SK-N-SH treated with all-trans-retinoic acid at 6 μM for 48 hours (cell line): Measurements from ENCODE around the gene BAZ1A.

Experiments used
- ATAC-seq: fragments of 200-7000 bp; cut with Tn5 transposase; 3 replicates; pipeline ENCODE4 v1.9.1; 2020; ENCODE audit warnings: mild to moderate bottlenecking, moderate library complexity
- ARNTL ChIP-seq: fragments of 450-650 bp; formaldehyde crosslinking; IDR thresholded peaks from 2 replicates; pipeline ENCODE4 v1.5.0; 2020; ENCODE audit warnings: low read depth, mild to moderate bottlenecking, moderate library complexity, borderline replicate concordance
- BACH2 ChIP-seq: fragments of 250-450 bp; sonication (Bioruptor Pico); IDR thresholded peaks from 2 replicates; pipeline ENCODE4 v1.9.0; 2021; ENCODE audit warnings: mild to moderate bottlenecking, borderline replicate concordance
- CSDC2 ChIP-seq: fragments of 250-450 bp; sonication (Bioruptor Pico); IDR thresholded peaks from 2 replicates; pipeline ENCODE4 v1.5.0; 2020; ENCODE audit warnings: mild to moderate bottlenecking, moderate library complexity
- ESRRG ChIP-seq: fragments of 250-450 bp; sonication (Bioruptor Pico); IDR thresholded peaks from 2 replicates; pipeline ENCODE4 v1.6.1; 2021; ENCODE audit warnings: mild to moderate bottlenecking
- GLIS3 ChIP-seq: fragments of 250-450 bp; sonication (Bioruptor Pico); IDR thresholded peaks from 2 replicates; pipeline ENCODE4 v1.5.0; 2020; ENCODE audit warnings: mild to moderate bottlenecking, moderate library complexity
- ISL1 ChIP-seq: fragments of 250-450 bp; sonication (Bioruptor Pico); IDR thresholded peaks from 2 replicates; pipeline ENCODE4 v2.1.2; 2022; ENCODE audit warnings: mild to moderate bottlenecking, moderate library complexity
- OSR1 ChIP-seq: fragments of 250-450 bp; sonication (Bioruptor Pico); IDR thresholded peaks from 2 replicates; pipeline ENCODE4 v1.8.0; 2022; ENCODE audit warnings: moderate library complexity, mild to moderate bottlenecking, inconsistent platforms
- PPARA ChIP-seq: fragments of 250-450 bp; sonication (Bioruptor Pico); IDR thresholded peaks from 2 replicates; pipeline ENCODE4 v1.5.0; 2020; ENCODE audit warnings: mild to moderate bottlenecking, borderline replicate concordance
- RARB ChIP-seq: fragments of 250-450 bp; sonication (Bioruptor Pico); IDR thresholded peaks from 2 replicates; pipeline ENCODE4 v1.8.0; 2021; ENCODE audit warnings: mild to moderate bottlenecking, moderate library complexity
- TCF4 ChIP-seq: fragments of 250-450 bp; sonication (Bioruptor Pico); IDR thresholded peaks from 2 replicates; pipeline ENCODE4 v1.8.0; 2021; ENCODE audit warnings: mild to moderate bottlenecking, moderate library complexity, borderline replicate concordance
- TOX ChIP-seq: fragments of 250-450 bp; sonication (Bioruptor Pico); IDR thresholded peaks from 2 replicates; pipeline ENCODE4 v1.8.0; 2021; ENCODE audit warnings: mild to moderate bottlenecking, moderate library complexity, borderline replicate concordance
- ZC3H10 ChIP-seq: fragments of 250-450 bp; sonication (Bioruptor Pico); IDR thresholded peaks from 2 replicates; pipeline ENCODE4 v1.5.1; 2021; ENCODE audit warnings: mild to moderate bottlenecking, moderate library complexity
- ZFP3 ChIP-seq: fragments of 250-450 bp; sonication (Bioruptor Pico); IDR thresholded peaks from 2 replicates; pipeline ENCODE4 v1.5.0; 2020; ENCODE audit warnings: mild to moderate bottlenecking, moderate library complexity
- ZFP30 ChIP-seq: fragments of 450-650 bp; formaldehyde crosslinking; IDR thresholded peaks from 2 replicates; pipeline ENCODE4 v1.5.0; 2022; ENCODE audit warnings: mild to moderate bottlenecking, moderate library complexity
- ZNF565 ChIP-seq: fragments of 450-650 bp; formaldehyde crosslinking; conservative IDR thresholded peaks from 2 replicates; pipeline ENCODE4 v1.5.0; 2020; ENCODE audit warnings: low read depth, mild to moderate bottlenecking, moderate library complexity
- ZNF70 ChIP-seq: fragments of 450-650 bp; formaldehyde crosslinking; IDR thresholded peaks from 2 replicates; pipeline ENCODE4 v1.5.0; 2020; ENCODE audit warnings: mild to moderate bottlenecking, moderate library complexity
- ZNF8 ChIP-seq: fragments of 450-650 bp; formaldehyde crosslinking; IDR thresholded peaks from 2 replicates; pipeline ENCODE4 v1.5.0; 2020; ENCODE audit warnings: mild to moderate bottlenecking, moderate library complexity
- TF ChIP-seq, protein P1 (sequence below): fragments of 250-450 bp; sonication (Bioruptor Pico); IDR thresholded peaks from 2 replicates; pipeline ENCODE4 v1.8.0; 2020; ENCODE audit warnings: mild to moderate bottlenecking, moderate library complexity, borderline replicate concordance
- TF ChIP-seq, protein P2 (sequence below): fragments of 250-450 bp; sonication (Bioruptor Pico); IDR thresholded peaks from 2 replicates; pipeline ENCODE4 v1.5.1; 2021; ENCODE audit warnings: mild to moderate bottlenecking, moderate library complexity
- TF ChIP-seq, protein P3 (sequence below): fragments of 250-450 bp; sonication (Bioruptor Pico); IDR thresholded peaks from 2 replicates; pipeline ENCODE4 v1.5.1; 2020; ENCODE audit warnings: low read depth, mild to moderate bottlenecking, moderate library complexity
- TF ChIP-seq, protein P4 (sequence below): fragments of 250-450 bp; sonication (Bioruptor Pico); IDR thresholded peaks from 2 replicates; pipeline ENCODE4 v1.5.0; 2020; ENCODE audit warnings: mild to moderate bottlenecking, moderate library complexity
- TF ChIP-seq, protein P5 (sequence below): fragments of 250-450 bp; sonication (Bioruptor Pico); IDR thresholded peaks from 2 replicates; pipeline ENCODE4 v1.8.0; 2021; ENCODE audit warnings: low read depth, mild to moderate bottlenecking, moderate library complexity, borderline replicate concordance

Gene BAZ1A

DNA sequence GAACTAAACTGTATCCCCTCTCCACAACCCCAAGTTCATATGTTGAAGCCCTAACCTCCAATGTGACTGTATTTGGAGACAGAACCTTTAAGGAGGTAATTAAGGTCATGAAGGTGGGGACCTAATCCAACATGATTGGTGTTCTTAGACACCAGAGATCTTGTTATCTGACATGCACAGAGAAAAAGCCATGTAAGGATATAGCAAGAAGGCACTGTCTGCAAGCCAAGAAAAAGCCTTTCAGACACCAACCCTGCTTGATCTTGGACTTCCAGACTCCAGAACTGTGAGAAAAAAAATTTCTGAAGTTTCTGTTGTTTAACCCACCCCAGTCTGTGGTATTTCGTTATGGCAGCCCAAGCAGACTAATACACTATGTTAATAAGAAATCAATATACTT lies 98.5 kb downstream of the BAZ1A start:
- ATAC-seq = no peak
- TF ChIP-seq TOX (CRISPR knock-in tag) (no peak), ESRRG (CRISPR knock-in tag) (no peak), ZC3H10 (CRISPR knock-in tag) (no peak), TCF4 (no peak)

DNA sequence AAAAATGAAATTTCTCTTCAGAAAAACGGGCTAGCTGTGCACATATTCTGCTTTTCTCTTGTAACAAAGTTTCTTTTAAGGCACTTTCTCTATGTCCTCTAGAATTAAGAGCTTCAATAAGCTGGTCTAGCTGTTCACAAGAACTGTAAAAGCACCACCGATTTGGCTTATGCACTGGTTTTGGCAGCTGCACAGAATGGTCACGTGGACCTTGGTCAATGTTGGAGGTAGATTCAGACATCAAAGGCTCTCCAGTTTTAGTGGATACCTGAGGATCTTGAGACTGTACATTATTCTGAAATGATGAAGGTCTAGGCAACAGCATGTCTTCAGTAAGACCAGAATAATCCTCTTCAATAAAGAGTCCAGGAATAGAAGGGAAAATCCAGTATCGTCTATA lies 99.2 kb downstream of the BAZ1A start:
- no peak for ATAC-seq
- TF ChIP-seq ZNF8 = no peak
- TF ChIP-seq RARB (CRISPR knock-in tag) = no peak
- TF ChIP-seq, protein P1, sequence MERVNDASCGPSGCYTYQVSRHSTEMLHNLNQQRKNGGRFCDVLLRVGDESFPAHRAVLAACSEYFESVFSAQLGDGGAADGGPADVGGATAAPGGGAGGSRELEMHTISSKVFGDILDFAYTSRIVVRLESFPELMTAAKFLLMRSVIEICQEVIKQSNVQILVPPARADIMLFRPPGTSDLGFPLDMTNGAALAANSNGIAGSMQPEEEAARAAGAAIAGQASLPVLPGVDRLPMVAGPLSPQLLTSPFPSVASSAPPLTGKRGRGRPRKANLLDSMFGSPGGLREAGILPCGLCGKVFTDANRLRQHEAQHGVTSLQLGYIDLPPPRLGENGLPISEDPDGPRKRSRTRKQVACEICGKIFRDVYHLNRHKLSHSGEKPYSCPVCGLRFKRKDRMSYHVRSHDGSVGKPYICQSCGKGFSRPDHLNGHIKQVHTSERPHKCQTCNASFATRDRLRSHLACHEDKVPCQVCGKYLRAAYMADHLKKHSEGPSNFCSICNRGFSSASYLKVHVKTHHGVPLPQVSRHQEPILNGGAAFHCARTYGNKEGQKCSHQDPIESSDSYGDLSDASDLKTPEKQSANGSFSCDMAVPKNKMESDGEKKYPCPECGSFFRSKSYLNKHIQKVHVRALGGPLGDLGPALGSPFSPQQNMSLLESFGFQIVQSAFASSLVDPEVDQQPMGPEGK (CRISPR knock-in tag) = no peak
- no peak for TF ChIP-seq BACH2 (CRISPR knock-in tag)
- no peak for TF ChIP-seq PPARA (CRISPR knock-in tag)
- TF ChIP-seq ZFP3 (CRISPR knock-in tag) = no peak
- TF ChIP-seq ZFP30 = no peak
- TF ChIP-seq OSR1 = no peak
- no peak for TF ChIP-seq ZNF70 (CRISPR knock-in tag)
- TF ChIP-seq TCF4 = no peak
- no peak for TF ChIP-seq CSDC2 (CRISPR knock-in tag)
- no peak for TF ChIP-seq ESRRG (CRISPR knock-in tag)
- no peak for TF ChIP-seq TOX (CRISPR knock-in tag)
- TF ChIP-seq ISL1 (CRISPR knock-in tag) = no peak

DNA sequence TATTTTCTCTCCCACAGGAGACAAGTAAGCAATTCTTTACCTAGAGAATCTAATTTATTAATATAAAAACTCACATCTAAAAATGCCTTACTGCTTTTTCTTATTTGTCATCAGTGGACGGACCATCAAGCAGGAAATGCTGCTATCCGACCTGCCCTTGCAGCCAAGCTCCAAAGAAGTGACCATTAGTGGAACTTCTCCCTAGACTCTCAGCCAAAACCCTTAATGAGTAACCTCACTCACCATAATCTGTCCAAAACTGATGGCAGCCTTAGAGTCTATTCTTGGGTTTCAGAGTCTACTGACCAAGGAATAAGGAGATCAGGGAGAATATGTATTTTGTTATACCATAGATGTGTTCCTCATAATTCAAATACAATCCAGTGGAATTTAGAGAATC lies 99.8 kb downstream of the BAZ1A start:
- ATAC-seq = no peak

More for the DNA sequence above, 99.8 kb downstream of the BAZ1A start:
- TF ChIP-seq RARB (CRISPR knock-in tag) (no peak), GLIS3 (no peak), ARNTL (CRISPR knock-in tag) (no peak), ZNF565 (CRISPR knock-in tag) (no peak), ZFP3 (CRISPR knock-in tag) (no peak), ZNF8 (no peak), ISL1 (CRISPR knock-in tag) (no peak), OSR1 (no peak), ESRRG (CRISPR knock-in tag) (no peak)
- TF ChIP-seq, protein P2, sequence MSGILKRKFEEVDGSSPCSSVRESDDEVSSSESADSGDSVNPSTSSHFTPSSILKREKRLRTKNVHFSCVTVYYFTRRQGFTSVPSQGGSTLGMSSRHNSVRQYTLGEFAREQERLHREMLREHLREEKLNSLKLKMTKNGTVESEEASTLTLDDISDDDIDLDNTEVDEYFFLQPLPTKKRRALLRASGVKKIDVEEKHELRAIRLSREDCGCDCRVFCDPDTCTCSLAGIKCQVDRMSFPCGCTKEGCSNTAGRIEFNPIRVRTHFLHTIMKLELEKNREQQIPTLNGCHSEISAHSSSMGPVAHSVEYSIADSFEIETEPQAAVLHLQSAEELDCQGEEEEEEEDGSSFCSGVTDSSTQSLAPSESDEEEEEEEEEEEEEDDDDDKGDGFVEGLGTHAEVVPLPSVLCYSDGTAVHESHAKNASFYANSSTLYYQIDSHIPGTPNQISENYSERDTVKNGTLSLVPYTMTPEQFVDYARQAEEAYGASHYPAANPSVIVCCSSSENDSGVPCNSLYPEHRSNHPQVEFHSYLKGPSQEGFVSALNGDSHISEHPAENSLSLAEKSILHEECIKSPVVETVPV (CRISPR knock-in tag) = no peak
- TF ChIP-seq, protein P3, sequence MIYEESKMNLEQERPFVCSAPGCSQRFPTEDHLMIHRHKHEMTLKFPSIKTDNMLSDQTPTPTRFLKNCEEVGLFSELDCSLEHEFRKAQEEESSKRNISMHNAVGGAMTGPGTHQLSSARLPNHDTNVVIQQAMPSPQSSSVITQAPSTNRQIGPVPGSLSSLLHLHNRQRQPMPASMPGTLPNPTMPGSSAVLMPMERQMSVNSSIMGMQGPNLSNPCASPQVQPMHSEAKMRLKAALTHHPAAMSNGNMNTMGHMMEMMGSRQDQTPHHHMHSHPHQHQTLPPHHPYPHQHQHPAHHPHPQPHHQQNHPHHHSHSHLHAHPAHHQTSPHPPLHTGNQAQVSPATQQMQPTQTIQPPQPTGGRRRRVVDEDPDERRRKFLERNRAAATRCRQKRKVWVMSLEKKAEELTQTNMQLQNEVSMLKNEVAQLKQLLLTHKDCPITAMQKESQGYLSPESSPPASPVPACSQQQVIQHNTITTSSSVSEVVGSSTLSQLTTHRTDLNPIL (CRISPR knock-in tag) = no peak
- TF ChIP-seq, protein P4, sequence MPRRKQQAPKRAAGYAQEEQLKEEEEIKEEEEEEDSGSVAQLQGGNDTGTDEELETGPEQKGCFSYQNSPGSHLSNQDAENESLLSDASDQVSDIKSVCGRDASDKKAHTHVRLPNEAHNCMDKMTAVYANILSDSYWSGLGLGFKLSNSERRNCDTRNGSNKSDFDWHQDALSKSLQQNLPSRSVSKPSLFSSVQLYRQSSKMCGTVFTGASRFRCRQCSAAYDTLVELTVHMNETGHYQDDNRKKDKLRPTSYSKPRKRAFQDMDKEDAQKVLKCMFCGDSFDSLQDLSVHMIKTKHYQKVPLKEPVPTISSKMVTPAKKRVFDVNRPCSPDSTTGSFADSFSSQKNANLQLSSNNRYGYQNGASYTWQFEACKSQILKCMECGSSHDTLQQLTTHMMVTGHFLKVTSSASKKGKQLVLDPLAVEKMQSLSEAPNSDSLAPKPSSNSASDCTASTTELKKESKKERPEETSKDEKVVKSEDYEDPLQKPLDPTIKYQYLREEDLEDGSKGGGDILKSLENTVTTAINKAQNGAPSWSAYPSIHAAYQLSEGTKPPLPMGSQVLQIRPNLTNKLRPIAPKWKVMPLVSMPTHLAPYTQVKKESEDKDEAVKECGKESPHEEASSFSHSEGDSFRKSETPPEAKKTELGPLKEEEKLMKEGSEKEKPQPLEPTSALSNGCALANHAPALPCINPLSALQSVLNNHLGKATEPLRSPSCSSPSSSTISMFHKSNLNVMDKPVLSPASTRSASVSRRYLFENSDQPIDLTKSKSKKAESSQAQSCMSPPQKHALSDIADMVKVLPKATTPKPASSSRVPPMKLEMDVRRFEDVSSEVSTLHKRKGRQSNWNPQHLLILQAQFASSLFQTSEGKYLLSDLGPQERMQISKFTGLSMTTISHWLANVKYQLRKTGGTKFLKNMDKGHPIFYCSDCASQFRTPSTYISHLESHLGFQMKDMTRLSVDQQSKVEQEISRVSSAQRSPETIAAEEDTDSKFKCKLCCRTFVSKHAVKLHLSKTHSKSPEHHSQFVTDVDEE (CRISPR knock-in tag) = no peak
- TF ChIP-seq, protein P5, sequence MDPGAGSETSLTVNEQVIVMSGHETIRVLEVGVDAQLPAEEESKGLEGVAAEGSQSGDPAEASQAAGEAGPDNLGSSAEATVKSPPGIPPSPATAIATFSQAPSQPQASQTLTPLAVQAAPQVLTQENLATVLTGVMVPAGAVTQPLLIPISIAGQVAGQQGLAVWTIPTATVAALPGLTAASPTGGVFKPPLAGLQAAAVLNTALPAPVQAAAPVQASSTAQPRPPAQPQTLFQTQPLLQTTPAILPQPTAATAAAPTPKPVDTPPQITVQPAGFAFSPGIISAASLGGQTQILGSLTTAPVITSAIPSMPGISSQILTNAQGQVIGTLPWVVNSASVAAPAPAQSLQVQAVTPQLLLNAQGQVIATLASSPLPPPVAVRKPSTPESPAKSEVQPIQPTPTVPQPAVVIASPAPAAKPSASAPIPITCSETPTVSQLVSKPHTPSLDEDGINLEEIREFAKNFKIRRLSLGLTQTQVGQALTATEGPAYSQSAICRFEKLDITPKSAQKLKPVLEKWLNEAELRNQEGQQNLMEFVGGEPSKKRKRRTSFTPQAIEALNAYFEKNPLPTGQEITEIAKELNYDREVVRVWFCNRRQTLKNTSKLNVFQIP = no peak
